Measurements from ENCODE around the gene TNXB. TPM values are rescaled to one million over a fixed set of nuclear protein-coding genes. Genes with fewer than 3 reads are reported as not detected.

TNXB gene
- polyA plus RNA-seq, 2 of the 4 experiments (the other 2 are of a cell fraction), result 0.80 to 1.7 TPM

GRCh38 chr6:32115623-32116022 lies 6.5 kb upstream of the TNXB start:
- 84% methylated on average over 6 of the region's 6 CpGs for WGBS (ENCODE audit: missing lambda C conversion rate)
- H3K9me3 ChIP-seq, result no peaks in the 10 kb centered on the region
- no peak overlapping the region for H3K4me2 ChIP-seq
- FAIRE-seq, result no peak
- H3K4me3 ChIP-seq, result no peak overlapping the region
- CTCF ChIA-PET, result interaction anchor here (0.6 to 6.2 kb wide), 5 partner anchors 7 to 519 kb away, joined by 3 to 41 read pairs (median 18); partner anchors contain the start of genes ATF6B, FKBPL and TNXB
- DNase-seq (ENCODE audit: low read depth in 1 of 2, low spot score in 1 of 2), result no peak
- peaks cover 17% of the 10 kb centered on the region; the same call in 1 of the 3 replicates for H3K4me1 ChIP-seq
- POLR2A ChIA-PET, result interaction anchor here (2.1 kb wide), 1 partner anchor 62 kb away, joined by 5 read pairs; no protein-coding TSS in a partner anchor
- TF ChIP-seq E2F6 (IDR thresholded peaks at IDR 0.05; ENCODE audit: borderline replicate concordance, low read depth), result no peak
- no peak for TF ChIP-seq CTCF (IDR thresholded peaks at IDR 0.05)
- TF ChIP-seq RARB (CRISPR knock-in tag; IDR thresholded peaks at IDR 0.05), result no peak
- TF ChIP-seq REST (IDR thresholded peaks at IDR 0.05), result no peak
- TF ChIP-seq TFCP2L1 (CRISPR knock-in tag; IDR thresholded peaks at IDR 0.05), result no peak
- TF ChIP-seq NFE2L2 (conservative IDR thresholded peaks at IDR 0.05; ENCODE audit: low read length), result no peak
- TF ChIP-seq RCOR1 (IDR thresholded peaks at IDR 0.05; ENCODE audit: low read depth, low read length), result no peak
- TF ChIP-seq PBX3 (IDR thresholded peaks at IDR 0.05), result no peak
- TF ChIP-seq JUN (IDR thresholded peaks at IDR 0.05), result no peak
- no peak for TF ChIP-seq HOXA7 (CRISPR knock-in tag; IDR thresholded peaks at IDR 0.05)
- TF ChIP-seq HEYL (CRISPR knock-in tag; IDR thresholded peaks at IDR 0.05), result no peak
- TF ChIP-seq POLR2AphosphoS2 (conservative IDR thresholded peaks at IDR 0.05; ENCODE audit: low read length), result no peak
- no peak for TF ChIP-seq ESRRA (IDR thresholded peaks at IDR 0.05; ENCODE audit: borderline replicate concordance, low read length)
- TF ChIP-seq HOXB5 (CRISPR knock-in tag; IDR thresholded peaks at IDR 0.05), result no peak
- TF ChIP-seq CBX8 (IDR thresholded peaks at IDR 0.05), result no peak
- no peak for TF ChIP-seq ZNF302 (CRISPR knock-in tag; IDR thresholded peaks at IDR 0.05)
- TF ChIP-seq NR3C1 (IDR thresholded peaks at IDR 0.05), result no peak
- no peak for ATAC-seq
- no peak overlapping the region for H3K27ac ChIP-seq

GRCh38 chr6:32114796-32115195 lies 5.7 kb upstream of the TNXB start:
- no peak overlapping the region for H3K27ac ChIP-seq
- no peak for FAIRE-seq
- ATAC-seq, result no peak
- no peak for DNase-seq (ENCODE audit: low read depth in 1 of 2, low spot score in 1 of 2)
- 54% methylated on average over 7 of the region's 8 CpGs for WGBS (ENCODE audit: missing lambda C conversion rate)
- no peak overlapping the region for H3K4me2 ChIP-seq
- CTCF ChIA-PET, result interaction anchor here (1.4 to 6.2 kb wide), 3 partner anchors 14 to 31 kb away, joined by 3 to 41 read pairs (median 6); partner anchors contain the start of gene ATF6B
- peaks cover 17% of the 10 kb centered on the region; the same call in 1 of the 3 replicates for H3K4me1 ChIP-seq
- POLR2A ChIA-PET, result interaction anchor here (2.1 kb wide), 1 partner anchor 63 kb away, joined by 5 read pairs; no protein-coding TSS in a partner anchor
- no peak overlapping the region for H3K4me3 ChIP-seq
- no peaks in the 10 kb centered on the region for H3K9me3 ChIP-seq
- TF ChIP-seq HOXB13 (CRISPR knock-in tag; IDR thresholded peaks at IDR 0.05; ENCODE audit: low read depth) (no peak), HES2 (IDR thresholded peaks at IDR 0.05) (no peak), PHF8 (IDR thresholded peaks at IDR 0.05; ENCODE audit: borderline replicate concordance, low read depth) (no peak), HMGXB4 (CRISPR knock-in tag; IDR thresholded peaks at IDR 0.05; ENCODE audit: borderline replicate concordance) (no peak), ZNF302 (CRISPR knock-in tag; IDR thresholded peaks at IDR 0.05) (no peak), MYC (IDR thresholded peaks at IDR 0.05; ENCODE audit: borderline replicate concordance, low read length) (no peak), HDAC2 (IDR thresholded peaks at IDR 0.05) (no peak), NPAS2 (CRISPR knock-in tag; IDR thresholded peaks at IDR 0.05; ENCODE audit: borderline replicate concordance) (no peak), USF2 (IDR thresholded peaks at IDR 0.05) (no peak), EP300 (IDR thresholded peaks at IDR 0.05) (no peak)
